Measurements from ENCODE around the gene HNRNPR.
"Not testable (repeated sequence)": the region's sequence is repeated elsewhere in the genome, so short reads cannot be mapped to it uniquely, and the experiment has no call there.

Gene HNRNPR

DNA sequence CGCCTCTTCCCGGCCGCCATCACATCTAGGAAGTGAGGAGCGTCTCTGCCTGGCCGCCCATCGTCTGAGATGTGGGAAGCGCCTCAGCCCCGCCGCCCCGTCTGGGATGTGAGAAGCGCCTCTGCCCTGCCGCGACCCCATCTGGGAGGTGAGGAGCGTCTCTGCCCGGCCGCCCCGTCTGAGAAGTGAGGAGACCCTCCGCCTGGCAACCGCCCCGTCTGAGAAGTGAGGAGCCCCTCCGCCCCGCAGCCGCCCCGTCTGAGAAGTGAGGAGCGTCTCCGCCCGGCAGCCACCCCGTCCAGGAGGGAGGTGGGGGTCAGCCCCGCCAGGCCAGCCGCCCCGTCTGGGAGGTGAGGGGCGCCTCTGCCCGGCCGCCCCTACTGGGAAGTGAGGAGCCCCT is 86.7 kb downstream of the HNRNPR start:
- not testable (repeated sequence) for ATAC-seq, H3K27me3 Mint-ChIP-seq, H3K4me3 Mint-ChIP-seq, DNase-seq, H3K4me1 Mint-ChIP-seq, H3K9me3 Mint-ChIP-seq, H3K27ac Mint-ChIP-seq

Data from stimulated activated naive CD8-positive, alpha-beta T cell treated with anti-CD3 and anti-CD28 coated beads, Interleukin-15, amount 100 ng/mL, for 72 hours (primary cell).